PC-9 (cell line): ENCODE measurements around the gene KDM1B.

Source experiments
- EZH2 ChIP-seq: fragments of 200-600 bp; sonication (generic); IDR thresholded peaks from 2 replicates; pipeline ENCODE4 v1.8.0; 2017; ENCODE audit warnings: antibody characterized with exemption, low read depth
- TF ChIP-seq, protein P1 (sequence below): fragments of 200-600 bp; sonication (generic); conservative IDR thresholded peaks from 2 replicates; pipeline ENCODE4 v1.6.1; 2017; ENCODE audit warnings: mixed run types, antibody characterized with exemption, mild to moderate bottlenecking, moderate library complexity

DNA sequence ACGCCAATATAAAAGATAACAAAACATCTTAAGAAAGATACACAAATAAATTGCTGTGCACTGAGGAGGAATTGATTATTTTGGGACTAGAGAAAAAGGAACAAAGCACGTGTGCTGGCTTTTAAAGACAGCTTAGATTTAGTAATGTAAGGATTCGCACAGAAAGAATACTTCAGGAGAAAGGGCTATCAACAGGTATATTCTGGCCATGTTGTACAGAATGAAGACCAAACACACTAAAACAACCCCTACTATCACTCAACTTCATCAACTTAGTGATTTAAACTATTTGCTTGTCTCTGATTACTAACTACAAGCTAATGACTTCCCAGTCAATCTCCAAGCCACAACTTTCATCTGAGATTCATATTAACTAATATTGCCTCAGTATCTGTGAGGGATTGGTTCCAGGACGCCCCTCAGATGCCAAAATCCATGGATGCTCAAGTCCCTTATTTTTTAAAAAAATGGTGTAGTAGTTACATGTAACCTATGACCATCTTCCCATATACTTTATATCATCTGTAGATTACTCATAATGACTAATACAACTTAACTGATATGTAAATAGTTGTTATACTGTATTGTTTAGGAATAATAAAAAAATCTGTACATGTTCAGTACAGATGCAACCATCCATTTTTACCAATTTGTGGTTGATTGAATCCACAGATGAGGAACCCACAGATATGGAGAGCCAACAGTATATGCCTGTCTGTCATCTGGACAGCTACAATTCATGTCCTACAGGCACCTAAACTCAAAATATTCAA is 104.6 kb downstream of the KDM1B start:
- TF ChIP-seq, protein P1, sequence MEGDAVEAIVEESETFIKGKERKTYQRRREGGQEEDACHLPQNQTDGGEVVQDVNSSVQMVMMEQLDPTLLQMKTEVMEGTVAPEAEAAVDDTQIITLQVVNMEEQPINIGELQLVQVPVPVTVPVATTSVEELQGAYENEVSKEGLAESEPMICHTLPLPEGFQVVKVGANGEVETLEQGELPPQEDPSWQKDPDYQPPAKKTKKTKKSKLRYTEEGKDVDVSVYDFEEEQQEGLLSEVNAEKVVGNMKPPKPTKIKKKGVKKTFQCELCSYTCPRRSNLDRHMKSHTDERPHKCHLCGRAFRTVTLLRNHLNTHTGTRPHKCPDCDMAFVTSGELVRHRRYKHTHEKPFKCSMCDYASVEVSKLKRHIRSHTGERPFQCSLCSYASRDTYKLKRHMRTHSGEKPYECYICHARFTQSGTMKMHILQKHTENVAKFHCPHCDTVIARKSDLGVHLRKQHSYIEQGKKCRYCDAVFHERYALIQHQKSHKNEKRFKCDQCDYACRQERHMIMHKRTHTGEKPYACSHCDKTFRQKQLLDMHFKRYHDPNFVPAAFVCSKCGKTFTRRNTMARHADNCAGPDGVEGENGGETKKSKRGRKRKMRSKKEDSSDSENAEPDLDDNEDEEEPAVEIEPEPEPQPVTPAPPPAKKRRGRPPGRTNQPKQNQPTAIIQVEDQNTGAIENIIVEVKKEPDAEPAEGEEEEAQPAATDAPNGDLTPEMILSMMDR = no peak
- no peak for TF ChIP-seq EZH2
